HG02798 (cell line): Measurements from ENCODE around the gene LRBA.

Experiments
- ATAC-seq: cut with Tn5 transposase; IDR thresholded peaks from one replicate; pipeline ENCODE4 v1.9.1; 2021; ENCODE audit warnings: mild to moderate bottlenecking; ENCODE audit not compliant: unreplicated experiment, poor library complexity

Gene LRBA

DNA sequence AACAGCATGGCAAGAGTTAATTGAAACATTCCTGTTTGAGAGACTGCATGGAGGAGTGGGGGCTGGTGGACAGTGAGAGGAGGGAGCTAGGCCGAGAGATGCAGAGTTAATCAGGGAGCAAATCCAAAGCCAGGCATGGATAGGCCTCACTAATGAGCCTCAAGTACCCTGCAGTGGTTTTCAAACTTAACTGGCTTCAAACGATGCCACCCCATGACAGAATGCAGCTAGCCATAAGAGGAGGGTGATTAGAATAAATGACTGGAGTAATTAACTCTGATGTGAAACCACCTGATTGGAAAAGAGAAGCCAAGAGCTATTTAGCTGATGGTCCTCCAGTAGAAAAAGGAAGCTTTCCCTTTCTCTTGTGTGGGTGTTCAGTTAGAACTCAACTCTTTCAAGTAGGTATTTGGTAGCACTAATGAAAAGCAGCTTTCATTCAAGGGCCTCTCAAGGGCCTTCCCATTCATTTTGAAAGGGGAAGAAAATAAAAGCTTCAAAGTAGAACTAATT lies 648.5 kb downstream of the LRBA start:
- ATAC-seq, result peak; percentile 74

DNA sequence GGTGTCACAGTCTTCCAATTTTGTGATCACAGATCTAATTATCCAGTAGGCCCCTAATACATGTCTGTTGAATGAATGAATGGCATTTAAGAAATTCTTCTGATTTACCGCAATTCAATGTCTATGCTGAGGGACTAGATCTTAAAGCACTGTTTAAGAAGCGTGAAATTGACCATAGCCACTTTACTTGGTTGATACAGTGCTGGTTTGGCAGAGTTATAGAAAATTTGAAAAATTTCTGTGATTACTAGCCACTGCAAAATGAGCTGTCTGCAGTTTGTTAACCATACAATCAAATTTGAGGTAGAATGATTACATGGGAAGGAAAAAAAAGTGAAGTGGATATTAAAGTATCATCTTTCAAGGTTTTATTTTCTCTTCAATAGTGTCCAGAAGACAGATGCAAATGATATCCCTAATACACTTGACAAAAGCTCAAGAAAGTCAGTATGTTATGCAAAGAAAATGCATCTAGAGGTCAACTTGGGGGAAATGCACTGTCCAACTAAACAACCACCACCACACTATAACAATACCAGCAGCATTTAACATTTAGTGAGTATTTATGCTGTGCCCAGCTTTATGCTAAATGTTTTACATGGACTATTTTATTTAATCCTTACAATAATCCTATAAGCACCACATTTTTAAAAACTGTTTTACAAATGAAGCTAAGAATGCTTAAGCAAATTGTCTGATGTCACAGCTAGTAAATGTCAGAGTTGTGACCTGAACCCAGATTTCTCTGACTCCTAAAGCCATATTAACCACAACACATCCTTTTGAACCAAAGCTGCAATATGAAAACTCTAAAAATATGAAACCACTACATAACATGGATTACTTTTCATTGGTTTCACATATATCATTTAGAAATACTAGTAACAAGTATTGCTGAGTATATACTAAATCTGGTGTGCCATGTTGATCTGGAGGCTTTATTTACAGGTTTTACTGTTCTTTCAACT lies 651.1 kb downstream of the LRBA start:
- no peak for ATAC-seq

DNA sequence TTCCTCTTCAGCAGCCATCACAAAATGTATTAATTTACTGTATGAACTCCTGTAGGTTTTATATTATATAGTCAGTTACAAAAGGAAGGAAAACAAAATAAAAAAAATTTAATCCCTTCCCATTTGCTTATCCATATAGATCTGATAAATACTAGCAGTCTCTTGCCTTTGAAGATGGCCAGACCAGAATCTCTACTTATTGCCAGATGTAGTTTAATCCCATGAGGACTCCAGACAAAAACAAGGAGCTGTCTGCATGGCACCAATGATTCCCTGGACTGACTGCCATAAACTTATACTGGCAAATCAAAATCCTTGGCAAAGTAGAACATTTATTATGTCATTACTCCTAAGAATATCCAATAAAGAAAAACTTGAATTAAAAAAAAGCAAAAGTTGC lies 656.4 kb downstream of the LRBA start:
- ATAC-seq, result no peak

- no peak for ATAC-seq
Observed at GRCh38 chr4:150357829-150358228, 657.3 kb downstream of the LRBA start.

DNA sequence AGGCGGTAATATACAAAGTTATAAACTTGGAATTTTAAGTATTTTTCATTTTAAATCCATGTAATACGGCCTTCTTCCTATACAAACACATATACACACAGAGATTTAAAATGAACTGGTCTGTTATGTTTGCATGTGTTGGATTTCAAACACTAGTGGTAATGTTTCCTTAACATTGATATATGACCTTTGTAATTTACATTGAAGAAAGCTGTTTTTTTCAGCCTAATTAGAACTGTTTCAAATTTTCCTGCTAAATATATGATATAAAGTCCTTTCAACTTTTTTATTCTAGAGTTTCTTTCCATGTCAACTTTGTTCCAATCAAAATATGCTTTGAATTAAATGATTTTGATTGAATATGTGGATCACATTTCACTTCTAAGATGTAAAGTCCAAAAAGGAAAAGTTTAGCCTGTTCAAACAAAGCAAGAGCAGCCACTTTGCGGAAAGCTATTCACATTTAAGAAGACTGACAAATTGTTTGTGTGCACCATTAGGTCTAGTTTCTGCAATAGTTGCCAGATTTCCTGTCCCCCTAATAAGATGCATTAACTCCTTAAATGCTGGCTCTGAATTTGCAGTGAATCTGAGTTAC lies 659.1 kb downstream of the LRBA start:
- no peak for ATAC-seq

DNA sequence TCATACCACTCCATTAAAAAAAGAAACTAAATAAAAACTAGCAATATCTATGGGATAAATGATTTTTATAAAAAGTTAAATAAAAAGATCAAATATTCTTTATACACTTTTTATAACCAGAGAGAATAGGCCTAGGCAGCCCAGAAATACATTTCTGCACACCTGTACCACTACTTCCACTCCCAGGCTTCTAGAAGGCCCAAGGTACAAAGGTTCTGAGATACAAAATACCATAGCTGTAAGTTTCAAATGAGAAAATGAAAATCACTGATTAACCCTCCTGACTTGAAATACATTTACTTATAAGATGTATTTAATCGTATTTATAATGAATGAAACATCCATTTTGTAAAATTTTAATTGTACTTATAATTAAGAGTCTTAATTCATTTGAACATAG lies 659.7 kb downstream of the LRBA start:
- no peak for ATAC-seq

DNA sequence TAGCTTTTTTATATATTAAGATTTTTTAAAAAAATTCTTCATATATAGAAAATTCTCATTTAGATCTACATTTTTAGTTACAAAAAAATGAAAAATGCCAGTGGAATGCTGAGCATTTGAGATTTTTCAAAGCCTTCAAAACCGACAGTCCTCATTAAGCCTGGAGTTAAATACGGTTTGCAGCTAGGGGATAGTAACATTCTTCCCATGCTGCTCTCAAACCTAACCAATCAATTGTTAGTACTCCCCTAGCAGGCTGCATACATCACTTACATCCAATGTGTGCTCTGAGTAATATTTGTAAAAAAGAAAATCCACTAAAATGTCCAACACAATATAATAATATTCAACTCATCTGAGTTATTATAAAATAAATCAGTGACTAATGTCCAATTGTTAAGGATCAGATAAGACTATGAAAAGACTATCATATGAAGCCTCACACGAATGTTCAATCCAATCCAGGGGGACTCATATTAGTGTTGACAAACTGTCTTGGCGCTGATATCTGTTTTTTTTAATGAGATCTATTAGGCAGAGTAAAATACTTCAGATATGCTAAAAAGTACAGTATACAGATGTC lies 660.8 kb downstream of the LRBA start:
- ATAC-seq, result no peak

GRCh38 chr4:150348079-150348478 lies 667.0 kb downstream of the LRBA start:
- ATAC-seq, result no peak

- ATAC-seq, result no peak
Observed at GRCh38 chr4:150345207-150345744, 669.8 kb downstream of the LRBA start.

GRCh38 chr4:150343796-150344195 lies 671.3 kb downstream of the LRBA start:
- no peak for ATAC-seq

DNA sequence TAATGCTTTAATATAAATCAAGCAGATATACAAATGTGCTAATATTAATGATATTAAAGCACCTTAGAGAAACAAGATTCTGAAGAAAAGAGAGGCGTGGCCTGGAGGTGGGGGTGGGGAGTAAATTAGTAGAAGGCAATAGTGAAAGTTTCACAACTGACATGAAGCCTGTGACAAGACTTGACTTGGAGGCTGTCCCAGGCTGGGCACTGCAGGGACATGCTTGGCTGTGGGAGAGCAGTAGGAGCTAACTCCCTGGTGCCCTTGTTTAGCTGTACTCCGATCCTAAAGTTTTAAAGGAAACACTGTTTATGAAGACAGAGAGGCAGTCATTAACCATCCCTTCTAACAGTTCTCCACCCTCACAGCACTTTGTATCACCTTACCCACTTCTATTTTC lies 672.1 kb downstream of the LRBA start:
- no peak for ATAC-seq

DNA sequence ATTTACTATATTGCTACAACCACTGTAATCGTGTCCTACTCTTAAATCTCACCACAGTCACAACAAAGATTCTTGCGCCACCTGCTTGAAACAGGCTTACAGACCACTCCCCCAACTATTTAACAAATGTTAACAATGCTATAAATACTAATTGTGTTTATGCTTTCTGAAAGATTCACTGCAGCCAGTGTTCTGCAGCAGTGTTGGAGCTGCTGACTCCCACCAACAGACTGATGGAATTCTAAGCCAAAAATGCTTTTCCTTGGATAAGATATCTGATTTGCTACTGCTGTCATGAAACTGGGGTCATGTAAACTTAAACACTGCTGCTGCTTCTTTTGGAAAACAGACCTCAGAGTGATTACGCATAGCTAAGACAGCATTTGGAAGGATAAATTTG lies 677.4 kb downstream of the LRBA start:
- ATAC-seq, result no peak

DNA sequence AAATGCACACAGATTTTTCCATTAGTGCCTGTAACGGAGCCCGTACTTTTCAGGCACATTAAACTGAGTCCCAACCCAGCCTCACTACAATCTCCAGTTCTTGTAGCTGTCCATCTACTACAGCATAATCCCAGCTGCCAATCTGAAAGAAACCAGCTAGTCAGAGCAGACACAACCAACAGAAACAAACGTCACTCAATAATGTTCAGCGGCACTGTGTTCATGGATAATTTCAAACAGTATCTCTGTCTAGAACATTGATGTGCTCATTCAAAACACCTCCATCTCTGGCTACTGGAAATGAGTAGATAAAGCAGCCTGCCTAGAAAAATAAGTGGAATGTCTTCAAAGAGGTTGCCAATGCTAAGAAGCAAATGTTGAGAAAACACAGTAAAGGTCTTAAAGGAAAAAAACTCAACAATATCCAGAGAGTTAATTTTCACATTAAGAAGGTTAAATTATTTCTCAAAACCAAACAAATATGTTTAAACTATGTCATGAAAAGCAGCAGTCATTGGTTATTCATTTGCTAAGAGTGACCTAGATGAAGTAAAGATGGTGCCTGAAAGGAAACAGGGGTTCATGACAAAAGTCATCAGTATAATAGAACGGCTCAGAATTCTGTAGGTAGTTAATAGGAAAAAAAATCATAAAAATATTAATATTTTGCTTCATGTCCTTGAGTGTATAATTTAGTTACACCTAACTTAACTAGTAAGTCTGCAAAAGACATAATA lies 678.2 kb downstream of the LRBA start:
- ATAC-seq, result no peak

GRCh38 chr4:150332961-150333360 lies 682.1 kb downstream of the LRBA start:
- ATAC-seq, result no peak

GRCh38 chr4:150332086-150332485 lies 683.0 kb downstream of the LRBA start:
- ATAC-seq, result no peak

GRCh38 chr4:150329373-150329772 lies 685.7 kb downstream of the LRBA start:
- no peak for ATAC-seq

- no peak for ATAC-seq
Observed at GRCh38 chr4:150328496-150328895, 686.6 kb downstream of the LRBA start.

DNA sequence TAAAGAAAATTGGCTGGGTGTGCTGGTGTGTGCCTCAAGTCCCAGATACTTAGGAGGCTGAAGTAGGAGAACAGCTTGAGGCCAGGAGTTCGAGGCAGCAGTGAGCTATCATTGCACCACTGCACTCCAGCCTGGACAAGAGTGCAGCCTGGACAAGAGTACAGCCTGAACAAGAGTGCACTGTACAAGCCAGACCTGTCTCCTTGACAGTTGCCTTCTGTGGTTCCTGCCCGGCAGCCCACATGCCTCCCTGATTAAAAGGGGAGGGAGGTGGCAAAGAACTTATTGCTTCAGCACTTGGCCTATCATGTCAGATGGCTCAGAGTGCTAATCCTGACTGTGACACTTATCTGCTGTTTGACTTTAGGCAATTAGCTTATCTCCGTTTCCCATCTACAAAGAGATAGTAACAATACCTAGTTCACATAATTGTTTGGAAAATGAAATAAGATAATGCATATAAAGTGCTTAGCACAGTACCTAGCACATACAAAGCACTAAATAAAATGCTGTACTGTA lies 687.8 kb downstream of the LRBA start:
- no peak for ATAC-seq

DNA sequence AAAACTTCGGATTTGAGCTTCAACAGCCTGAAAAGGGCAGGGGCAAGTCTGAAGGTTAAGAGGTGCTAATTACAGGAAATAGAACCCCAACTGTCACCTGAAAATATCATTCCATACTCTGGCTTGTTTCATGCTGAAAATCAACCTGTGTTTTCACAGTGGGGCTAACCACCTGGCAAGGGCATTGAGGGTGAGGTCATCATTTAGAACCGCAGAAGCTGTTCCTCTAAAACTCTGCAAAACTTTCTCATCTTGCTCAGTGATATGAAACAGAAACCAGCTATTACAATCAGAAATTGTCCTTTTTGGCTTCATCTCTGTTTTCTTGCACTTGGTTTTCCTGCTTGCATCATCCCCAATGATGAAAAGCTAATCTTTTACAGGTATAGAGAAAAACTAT lies 689.2 kb downstream of the LRBA start:
- no peak for ATAC-seq
